HepG2 (cell line): ENCODE data around the gene ATP2C2. TPM values are rescaled to one million over a fixed set of nuclear protein-coding genes. Genes with fewer than 3 reads are reported as not detected.

Experiments
- HMGA1 ChIP-seq: sonication (generic); formaldehyde crosslinking; conservative IDR thresholded peaks from 2 replicates; pipeline ENCODE4 v1.4.0; 2020; ENCODE audit warnings: missing genetic modification reagents
- MZF1 ChIP-seq: sonication (generic); formaldehyde crosslinking; IDR thresholded peaks from 2 replicates; pipeline ENCODE4 v1.8.1; 2023; ENCODE audit warnings: mild to moderate bottlenecking, missing genetic modification reagents, borderline replicate concordance
- NFE2L1 ChIP-seq: sonication (generic); formaldehyde crosslinking; IDR thresholded peaks from 2 replicates; pipeline ENCODE4 v1.4.0; 2020; ENCODE audit warnings: missing genetic modification reagents, mild to moderate bottlenecking, borderline replicate concordance
- SALL1 ChIP-seq: sonication (generic); formaldehyde crosslinking; IDR thresholded peaks from 2 replicates; pipeline ENCODE4 v1.8.0; 2022; ENCODE audit warnings: mild to moderate bottlenecking, missing genetic modification reagents
- SALL2 ChIP-seq: sonication (generic); formaldehyde crosslinking; IDR thresholded peaks from 2 replicates; pipeline ENCODE4 v1.8.1; 2023; ENCODE audit warnings: mild to moderate bottlenecking, missing genetic modification reagents, inconsistent platforms
- TSC22D2 ChIP-seq: sonication (generic); formaldehyde crosslinking; IDR thresholded peaks from 2 replicates; pipeline ENCODE4 v1.5.1; 2020; ENCODE audit warnings: missing genetic modification reagents, mild to moderate bottlenecking, borderline replicate concordance
- ZKSCAN5 ChIP-seq: sonication (generic); formaldehyde crosslinking; IDR thresholded peaks from 2 replicates; pipeline ENCODE4 v1.5.1; 2020; ENCODE audit warnings: mild to moderate bottlenecking, missing genetic modification reagents
- ZNF510 ChIP-seq: sonication (generic); formaldehyde crosslinking; IDR thresholded peaks from 2 replicates; pipeline ENCODE4 v1.4.0; 2020; ENCODE audit warnings: low read depth, mild to moderate bottlenecking, missing genetic modification reagents
- ZNF878 ChIP-seq: sonication (generic); formaldehyde crosslinking; IDR thresholded peaks from 2 replicates; pipeline ENCODE4 v1.8.1; 2023; ENCODE audit warnings: mild to moderate bottlenecking, missing genetic modification reagents, moderate library complexity
- polyA plus RNA-seq, 8 experiments: library from polyadenylated mRNA; depleted of rRNA in 3 of 8; stranded (reverse) in 7 of 8; unstranded in 1 of 8; fragments of >200 nt; fragmentation: Illumina TruSeq in 4 of 8; extraction: Trizol in 4 of 8; gene quantifications; 2 replicates each; pipeline versions ENCODE4 v1.2.1 to v1.2.3, GENCODE V29; 2011 to 2016; ENCODE audit warnings: low read depth in 4 of 8, missing spikeins in 1 of 8, mixed read lengths in 1 of 8; ENCODE audit not compliant: insufficient read depth in 1 of 8
- total RNA-seq, 5 experiments: library from RNA; depleted of rRNA; stranded (reverse); fragments of >200 nt; fragmentation: Illumina TruSeq; extraction: Trizol; gene quantifications; 2 replicates each; pipeline ENCODE4 v1.2.3, GENCODE V29; 2016; ENCODE audit warnings: low read depth in 1 of 5
- TF ChIP-seq, protein P1 (sequence below): sonication (generic); formaldehyde crosslinking; conservative IDR thresholded peaks from 2 replicates; pipeline ENCODE4 v1.8.0; 2022; ENCODE audit warnings: mild to moderate bottlenecking, moderate library complexity, missing genetic modification reagents
- TF ChIP-seq, protein P2 (sequence below): sonication (generic); formaldehyde crosslinking; IDR thresholded peaks from 2 replicates; pipeline ENCODE4 v1.4.0; 2020; ENCODE audit warnings: mild to moderate bottlenecking, missing genetic modification reagents
- TF ChIP-seq, protein P3 (sequence below): sonication (generic); formaldehyde crosslinking; conservative IDR thresholded peaks from 2 replicates; pipeline ENCODE4 v1.4.0; 2020; ENCODE audit warnings: missing genetic modification reagents
- TF ChIP-seq, protein P4 (sequence below): sonication (generic); formaldehyde crosslinking; IDR thresholded peaks from 2 replicates; pipeline ENCODE4 v1.4.0; 2020; ENCODE audit warnings: missing genetic modification reagents, borderline replicate concordance
- TF ChIP-seq, protein P5 (sequence below): sonication (generic); formaldehyde crosslinking; conservative IDR thresholded peaks from 2 replicates; pipeline ENCODE4 v1.8.0; 2022; ENCODE audit warnings: missing genetic modification reagents

Gene ATP2C2
- total and polyA plus RNA-seq, 2 of the 13 experiments (the other 11 are each of a cell fraction or from before 2014, with no cell fraction given): 0.07 TPM; not detected in 1

DNA sequence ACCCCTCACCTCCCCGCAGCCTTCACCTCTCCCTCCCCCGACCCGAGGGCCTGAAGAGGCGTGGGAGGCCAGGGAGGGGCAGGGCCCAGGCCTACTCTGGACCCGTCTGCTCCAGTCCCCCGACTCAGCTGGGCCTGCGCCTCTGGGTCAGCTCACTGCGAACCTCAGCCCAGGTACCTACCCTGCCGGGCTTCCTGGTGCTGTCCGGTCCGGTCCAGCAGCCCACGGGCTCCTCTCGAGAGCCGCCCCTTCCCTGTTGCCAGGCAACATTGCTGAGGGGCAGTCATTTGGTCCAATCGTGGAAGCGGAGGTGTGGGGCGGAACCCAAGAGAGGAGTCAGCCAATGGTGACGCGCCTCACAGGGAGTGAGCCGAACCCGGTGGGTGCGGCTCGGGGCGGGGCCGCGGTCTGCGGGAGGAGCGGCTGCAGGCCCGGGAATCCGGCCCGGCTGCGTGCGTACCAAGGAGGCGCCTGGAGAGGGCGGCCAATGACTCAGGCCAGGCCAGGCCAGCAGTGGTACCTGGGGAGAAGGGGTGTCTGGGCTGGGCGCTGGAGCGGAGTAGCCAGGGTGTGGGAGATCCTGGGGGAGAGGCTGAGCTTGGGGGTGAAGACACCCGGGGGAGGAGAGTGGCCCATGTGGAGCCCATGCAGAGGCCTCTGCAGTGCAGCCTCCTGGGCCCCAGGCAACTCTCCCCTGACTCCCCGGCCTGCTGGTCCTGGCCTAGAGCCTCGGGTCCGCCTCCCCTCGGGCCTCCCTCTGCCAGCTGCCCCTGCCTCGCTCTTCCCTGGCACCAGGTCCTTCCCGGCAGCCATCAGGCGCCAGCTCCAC is 136.3 kb downstream of the ATP2C2 start, which contains the start of gene MEAK7 (continued):
- TF ChIP-seq TSC22D2 (CRISPR knock-in tag) (no peak), MZF1 (CRISPR knock-in tag) (peak; percentile 85; the same call in 1 of the 2 replicates), SALL2 (CRISPR knock-in tag) (peak; percentile 59; the same call in 1 of the 2 replicates), NFE2L1 (CRISPR knock-in tag) (no peak), HMGA1 (CRISPR knock-in tag) (no peak), ZNF510 (CRISPR knock-in tag) (no peak), SALL1 (CRISPR knock-in tag) (peak; percentile 61; the same call in 1 of the 2 replicates), ZNF878 (CRISPR knock-in tag) (no peak), ZKSCAN5 (CRISPR knock-in tag) (no peak)
- TF ChIP-seq, protein P1, sequence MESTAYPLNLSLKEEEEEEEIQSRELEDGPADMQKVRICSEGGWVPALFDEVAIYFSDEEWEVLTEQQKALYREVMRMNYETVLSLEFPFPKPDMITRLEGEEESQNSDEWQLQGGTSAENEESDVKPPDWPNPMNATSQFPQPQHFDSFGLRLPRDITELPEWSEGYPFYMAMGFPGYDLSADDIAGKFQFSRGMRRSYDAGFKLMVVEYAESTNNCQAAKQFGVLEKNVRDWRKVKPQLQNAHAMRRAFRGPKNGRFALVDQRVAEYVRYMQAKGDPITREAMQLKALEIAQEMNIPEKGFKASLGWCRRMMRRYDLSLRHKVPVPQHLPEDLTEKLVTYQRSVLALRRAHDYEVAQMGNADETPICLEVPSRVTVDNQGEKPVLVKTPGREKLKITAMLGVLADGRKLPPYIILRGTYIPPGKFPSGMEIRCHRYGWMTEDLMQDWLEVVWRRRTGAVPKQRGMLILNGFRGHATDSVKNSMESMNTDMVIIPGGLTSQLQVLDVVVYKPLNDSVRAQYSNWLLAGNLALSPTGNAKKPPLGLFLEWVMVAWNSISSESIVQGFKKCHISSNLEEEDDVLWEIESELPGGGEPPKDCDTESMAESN (CRISPR knock-in tag): no peak
- TF ChIP-seq, protein P2, sequence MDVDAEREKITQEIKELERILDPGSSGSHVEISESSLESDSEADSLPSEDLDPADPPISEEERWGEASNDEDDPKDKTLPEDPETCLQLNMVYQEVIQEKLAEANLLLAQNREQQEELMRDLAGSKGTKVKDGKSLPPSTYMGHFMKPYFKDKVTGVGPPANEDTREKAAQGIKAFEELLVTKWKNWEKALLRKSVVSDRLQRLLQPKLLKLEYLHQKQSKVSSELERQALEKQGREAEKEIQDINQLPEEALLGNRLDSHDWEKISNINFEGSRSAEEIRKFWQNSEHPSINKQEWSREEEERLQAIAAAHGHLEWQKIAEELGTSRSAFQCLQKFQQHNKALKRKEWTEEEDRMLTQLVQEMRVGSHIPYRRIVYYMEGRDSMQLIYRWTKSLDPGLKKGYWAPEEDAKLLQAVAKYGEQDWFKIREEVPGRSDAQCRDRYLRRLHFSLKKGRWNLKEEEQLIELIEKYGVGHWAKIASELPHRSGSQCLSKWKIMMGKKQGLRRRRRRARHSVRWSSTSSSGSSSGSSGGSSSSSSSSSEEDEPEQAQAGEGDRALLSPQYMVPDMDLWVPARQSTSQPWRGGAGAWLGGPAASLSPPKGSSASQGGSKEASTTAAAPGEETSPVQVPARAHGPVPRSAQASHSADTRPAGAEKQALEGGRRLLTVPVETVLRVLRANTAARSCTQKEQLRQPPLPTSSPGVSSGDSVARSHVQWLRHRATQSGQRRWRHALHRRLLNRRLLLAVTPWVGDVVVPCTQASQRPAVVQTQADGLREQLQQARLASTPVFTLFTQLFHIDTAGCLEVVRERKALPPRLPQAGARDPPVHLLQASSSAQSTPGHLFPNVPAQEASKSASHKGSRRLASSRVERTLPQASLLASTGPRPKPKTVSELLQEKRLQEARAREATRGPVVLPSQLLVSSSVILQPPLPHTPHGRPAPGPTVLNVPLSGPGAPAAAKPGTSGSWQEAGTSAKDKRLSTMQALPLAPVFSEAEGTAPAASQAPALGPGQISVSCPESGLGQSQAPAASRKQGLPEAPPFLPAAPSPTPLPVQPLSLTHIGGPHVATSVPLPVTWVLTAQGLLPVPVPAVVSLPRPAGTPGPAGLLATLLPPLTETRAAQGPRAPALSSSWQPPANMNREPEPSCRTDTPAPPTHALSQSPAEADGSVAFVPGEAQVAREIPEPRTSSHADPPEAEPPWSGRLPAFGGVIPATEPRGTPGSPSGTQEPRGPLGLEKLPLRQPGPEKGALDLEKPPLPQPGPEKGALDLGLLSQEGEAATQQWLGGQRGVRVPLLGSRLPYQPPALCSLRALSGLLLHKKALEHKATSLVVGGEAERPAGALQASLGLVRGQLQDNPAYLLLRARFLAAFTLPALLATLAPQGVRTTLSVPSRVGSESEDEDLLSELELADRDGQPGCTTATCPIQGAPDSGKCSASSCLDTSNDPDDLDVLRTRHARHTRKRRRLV (CRISPR knock-in tag): peak; percentile 22; the same call in 1 of the 2 replicates
- TF ChIP-seq, protein P3, sequence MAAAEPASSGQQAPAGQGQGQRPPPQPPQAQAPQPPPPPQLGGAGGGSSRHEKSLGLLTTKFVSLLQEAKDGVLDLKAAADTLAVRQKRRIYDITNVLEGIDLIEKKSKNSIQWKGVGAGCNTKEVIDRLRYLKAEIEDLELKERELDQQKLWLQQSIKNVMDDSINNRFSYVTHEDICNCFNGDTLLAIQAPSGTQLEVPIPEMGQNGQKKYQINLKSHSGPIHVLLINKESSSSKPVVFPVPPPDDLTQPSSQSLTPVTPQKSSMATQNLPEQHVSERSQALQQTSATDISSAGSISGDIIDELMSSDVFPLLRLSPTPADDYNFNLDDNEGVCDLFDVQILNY (CRISPR knock-in tag): no peak
- TF ChIP-seq, protein P4, sequence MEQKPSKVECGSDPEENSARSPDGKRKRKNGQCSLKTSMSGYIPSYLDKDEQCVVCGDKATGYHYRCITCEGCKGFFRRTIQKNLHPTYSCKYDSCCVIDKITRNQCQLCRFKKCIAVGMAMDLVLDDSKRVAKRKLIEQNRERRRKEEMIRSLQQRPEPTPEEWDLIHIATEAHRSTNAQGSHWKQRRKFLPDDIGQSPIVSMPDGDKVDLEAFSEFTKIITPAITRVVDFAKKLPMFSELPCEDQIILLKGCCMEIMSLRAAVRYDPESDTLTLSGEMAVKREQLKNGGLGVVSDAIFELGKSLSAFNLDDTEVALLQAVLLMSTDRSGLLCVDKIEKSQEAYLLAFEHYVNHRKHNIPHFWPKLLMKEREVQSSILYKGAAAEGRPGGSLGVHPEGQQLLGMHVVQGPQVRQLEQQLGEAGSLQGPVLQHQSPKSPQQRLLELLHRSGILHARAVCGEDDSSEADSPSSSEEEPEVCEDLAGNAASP (CRISPR knock-in tag): no peak
- TF ChIP-seq, protein P5, sequence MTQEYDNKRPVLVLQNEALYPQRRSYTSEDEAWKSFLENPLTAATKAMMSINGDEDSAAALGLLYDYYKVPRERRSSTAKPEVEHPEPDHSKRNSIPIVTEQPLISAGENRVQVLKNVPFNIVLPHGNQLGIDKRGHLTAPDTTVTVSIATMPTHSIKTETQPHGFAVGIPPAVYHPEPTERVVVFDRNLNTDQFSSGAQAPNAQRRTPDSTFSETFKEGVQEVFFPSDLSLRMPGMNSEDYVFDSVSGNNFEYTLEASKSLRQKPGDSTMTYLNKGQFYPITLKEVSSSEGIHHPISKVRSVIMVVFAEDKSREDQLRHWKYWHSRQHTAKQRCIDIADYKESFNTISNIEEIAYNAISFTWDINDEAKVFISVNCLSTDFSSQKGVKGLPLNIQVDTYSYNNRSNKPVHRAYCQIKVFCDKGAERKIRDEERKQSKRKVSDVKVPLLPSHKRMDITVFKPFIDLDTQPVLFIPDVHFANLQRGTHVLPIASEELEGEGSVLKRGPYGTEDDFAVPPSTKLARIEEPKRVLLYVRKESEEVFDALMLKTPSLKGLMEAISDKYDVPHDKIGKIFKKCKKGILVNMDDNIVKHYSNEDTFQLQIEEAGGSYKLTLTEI: no peak
